ENCODE data around the gene DVL2. TPM values are rescaled to one million over a fixed set of nuclear protein-coding genes. Genes with fewer than 3 reads are reported as not detected.
"Not testable (repeated sequence)": the region's sequence is repeated elsewhere in the genome, so short reads cannot be mapped to it uniquely, and the experiment has no call there.

DVL2 gene
- total RNA-seq, 1 experiment from 2014 or later: 36.9 TPM

GRCh38 chr17:7184647-7185046 is 49.7 kb downstream of the DVL2 start:
- no peak overlapping the region for H2AFZ ChIP-seq (ENCODE audit: low read length)
- no peaks in the 10 kb centered on the region for H4K20me1 ChIP-seq (ENCODE audit: low read length)
- H3K9me2 ChIP-seq (replicated peaks; ENCODE audit: low read length): no peaks in the 10 kb centered on the region
- H3K36me3 ChIP-seq (ENCODE audit: low read depth, low read length): no peaks in the 10 kb centered on the region
- no peaks in the 10 kb centered on the region for H3K27me3 ChIP-seq (ENCODE audit: low read length)
- intact Hi-C loops (cut with micrococcal nuclease): no loop called here
- TF ChIP-seq CTCF (conservative IDR thresholded peaks at IDR 0.05; ENCODE audit: low read depth, low read length): no peak
- no peak for TF ChIP-seq EZH2 (IDR thresholded peaks at IDR 0.05; ENCODE audit: low read length, unreplicated experiment)
- no peak for TF ChIP-seq EZH2phosphoT487 (IDR thresholded peaks at IDR 0.05; ENCODE audit: borderline replicate concordance, low read length)
- H3K4me2 ChIP-seq (ENCODE audit: low read length): no peak overlapping the region
- ChIA-PET CTCF (no interaction called here), POLR2A (ENCODE audit: unreplicated experiment) (no interaction called here)
- ATAC-seq (no peak), DNase-seq (no peak)
- no peaks in the 10 kb centered on the region for H3K79me2 ChIP-seq (ENCODE audit: low read length)
- H3K4me3 ChIP-seq (ENCODE audit: low read length): no peak overlapping the region
- H3K27ac ChIP-seq (ENCODE audit: low read length): no peak overlapping the region
- H3K9ac ChIP-seq (ENCODE audit: low read length): no peak overlapping the region
- no TSS peak for BruUV-seq (replicated peaks)
- no peaks in the 10 kb centered on the region for H3K4me1 ChIP-seq (ENCODE audit: insufficient read depth, low read length)
- H3K9me3 ChIP-seq (ENCODE audit: low read length): no peaks in the 10 kb centered on the region
- H3F3A ChIP-seq (ENCODE audit: low read length, unreplicated experiment): no peaks in the 10 kb centered on the region

GRCh38 chr17:7184091-7184488 is 50.2 kb downstream of the DVL2 start:
- no peak overlapping the region for H3K4me3 ChIP-seq (ENCODE audit: low read length)
- no peaks in the 10 kb centered on the region for H3F3A ChIP-seq (ENCODE audit: low read length, unreplicated experiment)
- no peak for TF ChIP-seq EZH2 (IDR thresholded peaks at IDR 0.05; ENCODE audit: low read length, unreplicated experiment)
- no peaks in the 10 kb centered on the region for H3K9me2 ChIP-seq (replicated peaks; ENCODE audit: low read length)
- BruUV-seq (replicated peaks): no TSS peak
- no peak for DNase-seq
- H3K27me3 ChIP-seq (ENCODE audit: low read length): no peaks in the 10 kb centered on the region
- no peak overlapping the region for H3K9ac ChIP-seq (ENCODE audit: low read length)
- no peaks in the 10 kb centered on the region for H3K36me3 ChIP-seq (ENCODE audit: low read depth, low read length)
- intact Hi-C loops (cut with micrococcal nuclease): no loop called here
- H3K4me1 ChIP-seq (ENCODE audit: insufficient read depth, low read length): no peaks in the 10 kb centered on the region
- H3K9me3 ChIP-seq (ENCODE audit: low read length): no peaks in the 10 kb centered on the region
- H3K79me2 ChIP-seq (ENCODE audit: low read length): no peaks in the 10 kb centered on the region
- H3K27ac ChIP-seq (ENCODE audit: low read length): no peak overlapping the region
- H2AFZ ChIP-seq (ENCODE audit: low read length): no peak overlapping the region
- CTCF ChIA-PET: no interaction called here
- H4K20me1 ChIP-seq (ENCODE audit: low read length): no peaks in the 10 kb centered on the region
- no peak for ATAC-seq
- POLR2A ChIA-PET (ENCODE audit: unreplicated experiment): no interaction called here
- no peak overlapping the region for H3K4me2 ChIP-seq (ENCODE audit: low read length)

- no peaks in the 10 kb centered on the region for H3K9me3 ChIP-seq (ENCODE audit: low read length)
- intact Hi-C loops (cut with micrococcal nuclease): no loop called here
- ChIA-PET POLR2A (ENCODE audit: unreplicated experiment) (no interaction called here), CTCF (no interaction called here)
- H3K27ac ChIP-seq (ENCODE audit: low read length): no peak overlapping the region
- no peak for TF ChIP-seq EZH2phosphoT487 (IDR thresholded peaks at IDR 0.05; ENCODE audit: borderline replicate concordance, low read length)
- no peak for TF ChIP-seq EZH2 (IDR thresholded peaks at IDR 0.05; ENCODE audit: low read length, unreplicated experiment)
- no peak for TF ChIP-seq CTCF (conservative IDR thresholded peaks at IDR 0.05; ENCODE audit: low read depth, low read length)
- H3K4me1 ChIP-seq (ENCODE audit: insufficient read depth, low read length): no peaks in the 10 kb centered on the region
- H3K79me2 ChIP-seq (ENCODE audit: low read length): no peaks in the 10 kb centered on the region
- H3K9ac ChIP-seq (ENCODE audit: low read length): no peak overlapping the region
- no peaks in the 10 kb centered on the region for H3F3A ChIP-seq (ENCODE audit: low read length, unreplicated experiment)
- H3K9me2 ChIP-seq (replicated peaks; ENCODE audit: low read length): no peaks in the 10 kb centered on the region
- H3K4me3 ChIP-seq (ENCODE audit: low read length): no peak overlapping the region
- no peaks in the 10 kb centered on the region for H4K20me1 ChIP-seq (ENCODE audit: low read length)
- BruUV-seq (replicated peaks): no TSS peak
- H3K27me3 ChIP-seq (ENCODE audit: low read length): no peaks in the 10 kb centered on the region
- ATAC-seq (no peak), DNase-seq (no peak)
- H2AFZ ChIP-seq (ENCODE audit: low read length): no peak overlapping the region
- H3K4me2 ChIP-seq (ENCODE audit: low read length): no peak overlapping the region
- H3K36me3 ChIP-seq (ENCODE audit: low read depth, low read length): no peaks in the 10 kb centered on the region
Measured at GRCh38 chr17:7183433-7184090, 50.8 kb downstream of the DVL2 start.

- H2AFZ ChIP-seq (ENCODE audit: low read length); H3K27ac ChIP-seq (ENCODE audit: low read length); H3K4me2 ChIP-seq (ENCODE audit: low read length); DNase-seq; H3F3A ChIP-seq (ENCODE audit: low read length, unreplicated experiment); BruUV-seq (replicated peaks); ATAC-seq; POLR2A ChIA-PET (ENCODE audit: unreplicated experiment); H3K79me2 ChIP-seq (ENCODE audit: low read length); intact Hi-C loops (cut with micrococcal nuclease); H3K9me3 ChIP-seq (ENCODE audit: low read length); H3K9me2 ChIP-seq (replicated peaks; ENCODE audit: low read length); H3K4me3 ChIP-seq (ENCODE audit: low read length); H3K36me3 ChIP-seq (ENCODE audit: low read depth, low read length); H3K4me1 ChIP-seq (ENCODE audit: insufficient read depth, low read length); H3K27me3 ChIP-seq (ENCODE audit: low read length); CTCF ChIA-PET; H4K20me1 ChIP-seq (ENCODE audit: low read length); H3K9ac ChIP-seq (ENCODE audit: low read length): not testable (repeated sequence)
Measured at GRCh38 chr17:7182101-7182500, 52.2 kb downstream of the DVL2 start.

All from PC-3 (cell line).